GM20431 (cell line): ENCODE results near the gene ARHGAP45.

ENCODE experiments used
- in situ Hi-C: fragments of 300-500 bp; cut with MseI, MboI; formaldehyde crosslinking; loops from one replicate; pipeline ENCODE4 v1.15.0; 2020; ENCODE audit warnings: low sequenced_read_pairs; ENCODE audit not compliant: unreplicated experiment

Gene ARHGAP45

GRCh38 chr19:1068009-1069001, 1.3 kb downstream of the ARHGAP45 start:
- in situ Hi-C loops, result no loop called here

GRCh38 chr19:1069009-1069779, 2.2 kb downstream of the ARHGAP45 start:
- in situ Hi-C loops, result no loop called here

- in situ Hi-C loops, result no loop called here
Observed at GRCh38 chr19:1070576-1070930, 3.6 kb downstream of the ARHGAP45 start.

- in situ Hi-C loops, result no loop called here
Observed at GRCh38 chr19:1070931-1071791, 4.2 kb downstream of the ARHGAP45 start.

DNA sequence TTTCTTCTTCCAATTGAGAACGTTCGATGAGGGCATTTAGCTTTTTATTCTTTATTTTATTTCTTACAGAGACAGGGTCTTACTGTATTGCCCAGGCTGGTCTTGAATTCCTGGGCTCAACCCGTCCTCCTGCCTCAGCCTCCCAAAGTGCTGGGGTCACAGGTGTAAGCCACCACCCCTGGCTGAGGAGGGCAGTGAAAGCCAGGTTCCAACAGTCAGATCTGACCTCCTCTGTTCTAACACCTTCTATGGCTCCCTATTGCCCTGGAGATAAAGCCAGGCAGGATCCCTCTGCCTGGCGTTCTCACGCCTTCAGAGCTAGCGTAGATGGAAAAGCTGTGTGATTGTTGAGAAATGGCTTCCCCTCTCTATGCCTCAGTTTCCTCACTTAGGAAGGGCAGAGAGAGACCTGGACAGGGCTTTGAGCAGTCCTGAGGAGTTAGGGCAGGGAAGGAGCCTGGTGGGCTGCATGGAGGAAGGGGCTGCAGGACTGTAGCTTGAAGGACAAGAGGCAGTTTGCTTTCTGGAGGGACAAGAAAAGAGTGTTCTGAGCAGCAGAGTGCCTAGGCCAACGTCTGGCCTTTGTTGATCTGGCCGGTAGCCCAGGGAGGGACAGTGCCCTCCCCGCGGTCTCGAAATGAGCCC, 5.5 kb downstream of the ARHGAP45 start:
- in situ Hi-C loops, result no loop called here

DNA sequence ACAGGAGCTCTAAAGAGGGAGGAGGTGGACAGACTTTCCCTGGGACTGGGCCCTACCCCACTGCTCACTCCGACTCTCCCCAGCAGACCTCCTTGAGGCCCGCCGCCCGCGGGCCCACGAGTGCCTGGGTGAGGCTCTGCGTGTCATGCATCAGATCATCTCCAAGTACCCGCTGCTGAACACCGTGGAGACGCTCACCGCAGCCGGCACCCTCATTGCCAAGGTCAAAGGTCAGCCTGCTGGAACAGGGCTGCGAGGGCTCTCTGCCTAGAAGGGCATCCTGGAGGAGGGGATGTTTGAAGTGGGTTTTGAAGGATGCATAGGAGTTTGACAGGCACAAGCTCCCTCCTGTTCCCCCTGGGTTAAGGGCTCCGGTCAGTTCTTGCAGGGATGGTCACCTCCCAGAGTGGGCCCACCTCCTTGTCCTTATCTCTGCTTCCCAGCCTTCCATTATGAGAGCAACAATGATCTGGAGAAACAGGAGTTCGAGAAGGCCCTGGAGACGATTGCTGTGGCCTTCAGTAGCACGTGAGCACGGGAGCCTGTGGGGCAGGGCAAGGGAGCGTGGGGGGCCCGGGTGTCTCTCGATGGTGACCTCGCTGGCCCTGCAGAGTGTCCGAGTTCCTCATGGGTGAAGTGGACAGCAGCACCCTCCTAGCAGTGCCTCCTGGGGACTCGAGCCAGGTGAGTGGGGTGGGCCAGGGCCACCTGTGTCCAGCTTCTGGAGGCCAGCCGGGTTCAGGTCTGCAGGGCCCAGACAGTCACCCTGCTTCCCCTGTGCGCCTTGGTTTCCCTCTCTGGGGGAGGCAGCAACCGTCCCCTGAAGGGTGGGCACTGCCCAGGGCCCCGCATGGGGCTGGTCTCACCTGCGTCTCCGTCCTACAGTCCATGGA, 6.3 kb downstream of the ARHGAP45 start:
- in situ Hi-C loops, result no loop called here

- in situ Hi-C loops, result no loop called here
Observed at GRCh38 chr19:1073956-1074517, 7.1 kb downstream of the ARHGAP45 start.

- in situ Hi-C loops, result no loop called here
Observed at GRCh38 chr19:1074544-1075283, 7.7 kb downstream of the ARHGAP45 start.

GRCh38 chr19:1076046-1076386, 9.0 kb downstream of the ARHGAP45 start:
- in situ Hi-C loops, result no loop called here

DNA sequence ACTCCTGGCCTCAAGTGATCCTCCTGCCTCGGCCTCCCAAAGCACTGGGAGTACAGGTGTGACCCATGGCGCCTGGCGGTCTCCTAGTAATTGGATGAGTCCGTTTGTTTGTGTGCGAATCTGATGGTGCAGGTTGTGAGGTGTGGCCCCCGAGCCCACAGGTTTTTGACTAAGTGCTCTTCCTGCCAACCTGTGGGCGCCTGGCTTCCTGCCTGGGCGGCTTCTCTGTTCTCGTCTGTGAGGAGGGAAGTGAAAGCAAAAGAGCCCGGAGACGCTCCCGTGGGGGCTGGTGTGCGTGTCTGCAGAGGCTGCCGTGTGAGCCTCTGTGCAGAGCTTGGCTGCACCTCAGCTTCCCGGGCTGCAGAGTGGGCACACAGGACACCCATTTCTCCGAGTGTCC, 10.0 kb downstream of the ARHGAP45 start:
- in situ Hi-C loops, result no loop called here

DNA sequence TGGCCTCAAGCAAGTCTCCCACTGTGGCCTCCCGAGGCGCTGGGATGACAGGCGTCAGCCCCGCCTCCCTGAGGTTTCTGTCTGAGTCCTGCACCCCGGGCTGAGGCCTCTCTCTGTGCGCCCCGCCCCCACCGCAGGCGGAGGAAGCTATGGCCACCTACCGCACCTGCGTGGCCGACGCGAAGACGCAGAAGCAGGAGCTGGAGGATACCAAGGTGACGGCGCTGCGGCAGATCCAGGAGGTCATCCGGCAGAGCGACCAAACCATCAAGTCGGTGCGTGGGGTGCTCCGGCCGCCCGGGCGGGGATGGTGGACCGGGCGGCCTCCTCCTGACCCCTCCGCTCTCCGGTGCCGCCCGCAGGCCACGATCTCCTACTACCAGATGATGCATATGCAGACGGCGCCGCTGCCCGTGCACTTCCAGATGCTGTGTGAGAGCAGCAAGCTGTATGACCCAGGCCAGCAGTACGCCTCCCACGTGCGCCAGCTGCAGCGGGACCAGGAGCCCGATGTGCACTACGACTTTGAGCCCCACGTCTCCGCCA, 12.7 kb downstream of the ARHGAP45 start:
- in situ Hi-C loops, result no loop called here

DNA sequence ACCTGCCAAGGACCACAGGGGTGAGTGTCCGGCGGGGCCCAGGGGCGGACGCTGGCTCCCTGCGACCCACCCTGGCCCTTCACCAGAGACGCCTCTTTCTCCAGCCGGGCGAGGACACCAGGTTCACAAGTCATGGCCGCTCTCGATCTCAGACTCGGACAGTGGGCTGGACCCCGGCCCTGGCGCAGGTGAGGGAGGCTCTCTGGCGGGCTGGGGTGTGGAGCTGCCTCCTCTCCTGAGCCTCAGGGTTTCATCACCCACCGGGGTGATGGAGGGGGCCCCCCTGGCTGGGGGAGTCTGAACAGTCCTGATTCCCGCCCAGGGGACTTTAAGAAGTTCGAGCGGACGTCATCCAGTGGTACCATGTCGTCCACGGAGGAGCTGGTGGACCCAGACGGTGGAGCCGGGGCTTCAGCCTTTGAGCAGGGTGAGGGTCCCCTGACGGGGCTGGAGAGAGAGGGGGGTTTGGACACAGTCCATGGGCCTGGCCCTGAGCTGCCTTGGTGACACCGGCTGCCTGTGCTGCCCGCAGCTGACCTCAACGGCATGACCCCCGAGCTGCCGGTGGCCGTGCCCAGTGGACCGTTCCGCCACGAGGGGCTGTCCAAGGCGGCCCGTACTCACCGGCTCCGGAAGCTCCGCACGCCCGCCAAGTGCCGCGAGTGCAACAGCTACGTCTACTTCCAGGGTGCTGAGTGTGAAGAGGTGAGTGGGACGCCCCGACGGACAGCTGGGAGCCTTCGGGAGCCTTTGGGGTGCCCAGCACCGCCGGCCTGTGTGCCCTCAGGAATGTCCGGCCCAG, 13.6 kb downstream of the ARHGAP45 start:
- in situ Hi-C loops, result no loop called here

DNA sequence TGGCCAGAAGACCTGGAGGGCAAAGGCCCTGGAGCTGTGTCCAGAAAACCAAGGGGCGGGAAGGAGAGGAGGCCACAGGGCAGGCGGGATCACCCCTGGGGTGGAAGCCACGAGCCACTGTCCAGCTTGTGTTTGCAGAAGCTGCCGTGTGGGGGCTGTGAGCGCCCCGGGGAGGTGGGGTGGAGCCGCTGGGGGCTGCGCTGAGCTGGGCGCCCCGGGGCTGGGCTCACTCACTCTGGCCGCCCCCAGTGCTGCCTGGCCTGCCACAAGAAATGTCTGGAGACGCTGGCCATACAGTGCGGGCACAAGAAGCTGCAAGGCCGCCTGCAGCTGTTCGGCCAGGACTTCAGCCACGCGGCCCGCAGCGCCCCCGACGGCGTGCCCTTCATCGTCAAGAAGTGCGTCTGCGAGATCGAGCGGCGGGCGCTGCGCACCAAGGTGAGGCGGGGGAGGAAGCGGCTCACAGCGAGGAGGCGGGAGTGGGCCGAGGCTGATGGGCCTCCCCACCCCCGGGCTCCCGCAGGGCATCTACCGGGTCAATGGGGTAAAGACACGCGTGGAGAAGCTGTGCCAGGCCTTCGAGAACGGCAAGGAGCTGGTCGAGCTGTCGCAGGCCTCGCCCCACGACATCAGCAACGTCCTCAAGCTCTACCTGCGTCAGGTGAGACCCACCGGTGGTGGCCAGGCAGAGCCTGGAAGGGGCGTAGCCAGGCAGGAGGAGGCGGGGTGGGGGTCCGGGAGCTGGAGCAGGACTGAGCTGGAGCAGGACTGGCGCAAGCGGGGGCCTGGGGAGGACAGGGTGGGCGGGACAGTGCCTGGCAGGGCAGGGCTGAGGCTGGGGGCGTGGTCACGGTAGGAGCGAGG, 14.6 kb downstream of the ARHGAP45 start:
- in situ Hi-C loops, result no loop called here

GRCh38 chr19:1082165-1082927, 15.4 kb downstream of the ARHGAP45 start:
- in situ Hi-C loops, result no loop called here
